Measurements from ENCODE around the gene GNA15.
A peak's percentile ranks its signal among the peaks of the same experiment; 100 is the strongest.

Gene GNA15

DNA sequence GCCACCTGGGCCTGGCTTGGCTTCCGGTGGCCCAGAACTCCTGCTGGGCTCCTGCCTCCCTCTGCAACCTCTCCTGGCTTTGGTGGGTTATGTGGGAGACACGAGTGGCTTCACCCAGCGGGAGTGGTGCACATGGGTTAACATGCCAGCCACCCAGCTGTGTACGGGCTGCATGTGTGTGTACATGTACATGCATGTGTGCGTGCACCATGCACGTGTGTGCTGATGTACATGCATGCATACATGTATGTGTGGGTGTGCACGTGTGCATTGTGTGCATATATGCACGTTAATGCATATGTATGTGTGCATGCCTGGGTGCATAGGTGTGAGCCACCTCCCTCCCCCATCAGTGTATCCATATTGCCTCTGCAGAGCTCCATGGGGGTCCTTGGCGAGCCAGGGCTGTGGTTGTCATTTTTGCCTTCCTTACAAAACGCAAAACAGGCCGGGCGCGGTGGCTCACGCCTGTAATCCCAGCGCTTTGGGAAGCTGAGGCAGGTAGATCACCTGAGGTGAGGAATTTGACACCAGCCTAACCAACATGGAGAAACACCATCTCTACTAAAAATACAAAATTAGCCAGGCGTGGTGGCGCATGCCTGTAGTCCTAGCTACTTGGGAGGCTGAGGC, 29.2 kb upstream of the GNA15 start:
- no peak for DNase-seq

- DNase-seq = no peak
Observed at GRCh38 chr19:3107658-3108057, 28.2 kb upstream of the GNA15 start.

GRCh38 chr19:3108775-3109174, 27.1 kb upstream of the GNA15 start:
- peak; percentile 36 for DNase-seq

DNA sequence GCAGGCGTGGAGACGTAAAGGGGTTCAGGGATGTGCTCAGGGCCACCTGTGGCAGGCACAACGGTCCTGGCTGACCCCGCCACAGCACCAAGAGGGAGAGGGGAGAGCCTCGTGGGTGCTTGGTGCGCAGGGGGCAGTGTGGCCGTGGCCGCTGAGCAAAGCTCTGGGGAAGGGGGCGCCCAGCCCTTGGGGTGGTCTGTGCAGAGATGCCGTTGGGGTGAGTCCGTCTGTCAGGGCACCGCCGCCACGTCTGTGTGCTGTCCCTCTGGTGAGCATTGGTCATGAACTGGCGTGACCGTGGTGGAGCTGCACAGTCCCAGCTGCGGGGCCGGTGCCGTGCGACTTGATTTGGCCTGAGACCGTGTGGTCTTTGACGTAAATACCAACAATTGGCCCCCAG, 26.3 kb upstream of the GNA15 start:
- no peak for DNase-seq

- DNase-seq = no peak
Observed at GRCh38 chr19:3110126-3110825, 25.6 kb upstream of the GNA15 start.

GRCh38 chr19:3111586-3112247, 24.1 kb upstream of the GNA15 start:
- no peak for DNase-seq

DNA sequence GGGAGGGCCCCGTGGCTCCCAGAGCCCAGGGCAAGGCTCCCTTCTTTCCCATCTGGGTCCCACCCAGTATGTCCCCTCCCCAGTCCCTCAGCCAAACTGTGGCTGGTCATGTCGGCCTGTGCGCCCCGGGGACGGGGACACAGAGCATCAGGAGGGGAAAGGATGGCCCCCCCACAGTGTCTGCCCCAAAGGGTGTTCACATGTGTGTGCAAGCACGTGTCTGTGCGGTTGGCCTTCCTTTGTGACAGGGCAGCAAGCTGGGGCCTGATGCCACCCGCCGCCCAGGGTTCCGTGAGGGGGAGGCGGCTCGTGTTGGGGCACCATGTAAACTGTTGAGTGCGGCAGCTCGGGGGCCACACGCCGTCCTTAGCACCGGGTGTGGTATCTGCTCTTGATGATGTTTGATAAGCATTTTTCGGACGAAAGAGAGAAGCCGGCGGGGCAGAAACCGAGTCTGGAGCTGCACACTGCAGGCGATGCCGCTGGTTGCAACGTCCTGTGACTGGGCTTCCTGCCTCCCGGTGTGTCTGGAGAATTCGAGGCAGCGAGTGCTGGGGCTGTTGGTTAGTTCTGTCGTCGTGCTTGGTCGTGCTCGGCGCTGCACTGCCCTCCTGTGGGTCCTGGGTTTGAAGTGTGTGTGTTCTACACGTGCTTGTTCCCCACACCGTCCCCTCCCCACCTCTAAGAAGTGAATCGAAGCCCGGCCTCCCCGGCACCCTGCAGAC, 23.3 kb upstream of the GNA15 start:
- no peak for DNase-seq

DNA sequence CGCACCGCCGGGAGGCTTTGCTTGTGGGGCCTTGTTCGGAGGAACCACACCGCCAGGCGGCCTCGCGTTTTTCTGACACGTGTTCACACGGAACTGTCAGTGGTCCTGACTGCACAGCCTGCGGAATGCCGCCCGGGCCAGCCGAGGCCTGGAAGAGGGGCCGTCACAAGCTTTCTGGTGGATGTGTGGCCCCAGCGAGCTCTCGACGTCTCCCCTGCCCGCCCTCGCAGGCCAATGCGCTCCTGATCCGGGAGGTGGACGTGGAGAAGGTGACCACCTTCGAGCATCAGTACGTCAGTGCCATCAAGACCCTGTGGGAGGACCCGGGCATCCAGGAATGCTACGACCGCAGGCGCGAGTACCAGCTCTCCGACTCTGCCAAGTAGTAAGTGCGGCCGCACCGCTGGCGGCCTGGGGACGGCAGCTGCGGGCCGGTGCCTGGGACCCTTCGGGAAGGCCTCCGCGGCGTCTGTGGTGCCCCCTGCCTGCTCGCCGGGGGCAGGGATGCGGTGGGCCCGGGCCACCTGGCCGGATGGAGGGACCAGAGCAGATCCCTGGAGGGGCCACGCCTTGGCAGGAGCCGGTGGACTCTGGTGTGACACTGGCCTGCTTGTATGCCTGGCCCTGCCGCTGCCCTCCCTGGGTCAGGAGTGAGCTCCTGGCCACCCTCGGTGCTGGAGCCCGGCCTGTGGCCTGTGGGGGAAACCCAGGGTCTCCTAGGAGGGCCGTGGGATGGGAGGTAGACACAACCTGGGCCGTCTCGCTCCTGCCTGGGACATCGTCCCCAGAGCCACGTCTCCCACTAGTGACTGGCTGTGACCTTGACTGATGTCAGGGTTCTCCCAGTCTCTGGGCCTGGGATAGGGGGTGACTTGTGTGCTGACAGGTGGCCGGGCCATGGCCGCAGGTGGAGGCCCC, 22.5 kb upstream of the GNA15 start:
- no peak for DNase-seq

GRCh38 chr19:3114018-3114726, 21.7 kb upstream of the GNA15 start:
- DNase-seq = no peak

- DNase-seq = no peak
Observed at GRCh38 chr19:3114811-3115210, 21.0 kb upstream of the GNA15 start.

DNA sequence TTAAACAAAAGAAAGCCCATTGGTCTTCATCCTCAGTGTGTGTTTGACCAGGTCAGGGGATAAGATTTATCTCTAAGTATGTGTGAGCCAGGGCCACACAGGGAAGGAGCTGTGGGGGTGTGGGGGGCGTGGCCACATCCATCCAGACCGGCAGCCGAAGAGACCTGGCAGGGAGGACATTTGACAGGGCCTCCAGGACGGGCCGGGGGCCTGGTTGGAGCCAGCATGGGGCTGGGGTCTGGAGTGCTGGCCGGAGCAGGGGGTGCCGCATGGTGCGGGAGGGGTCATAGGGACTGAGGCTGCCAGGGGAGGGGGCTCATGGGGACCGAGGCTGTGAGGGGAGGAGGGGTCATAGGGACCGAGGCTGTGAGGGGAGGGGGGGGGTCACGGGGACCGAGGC, 20.4 kb upstream of the GNA15 start:
- DNase-seq = no peak

DNA sequence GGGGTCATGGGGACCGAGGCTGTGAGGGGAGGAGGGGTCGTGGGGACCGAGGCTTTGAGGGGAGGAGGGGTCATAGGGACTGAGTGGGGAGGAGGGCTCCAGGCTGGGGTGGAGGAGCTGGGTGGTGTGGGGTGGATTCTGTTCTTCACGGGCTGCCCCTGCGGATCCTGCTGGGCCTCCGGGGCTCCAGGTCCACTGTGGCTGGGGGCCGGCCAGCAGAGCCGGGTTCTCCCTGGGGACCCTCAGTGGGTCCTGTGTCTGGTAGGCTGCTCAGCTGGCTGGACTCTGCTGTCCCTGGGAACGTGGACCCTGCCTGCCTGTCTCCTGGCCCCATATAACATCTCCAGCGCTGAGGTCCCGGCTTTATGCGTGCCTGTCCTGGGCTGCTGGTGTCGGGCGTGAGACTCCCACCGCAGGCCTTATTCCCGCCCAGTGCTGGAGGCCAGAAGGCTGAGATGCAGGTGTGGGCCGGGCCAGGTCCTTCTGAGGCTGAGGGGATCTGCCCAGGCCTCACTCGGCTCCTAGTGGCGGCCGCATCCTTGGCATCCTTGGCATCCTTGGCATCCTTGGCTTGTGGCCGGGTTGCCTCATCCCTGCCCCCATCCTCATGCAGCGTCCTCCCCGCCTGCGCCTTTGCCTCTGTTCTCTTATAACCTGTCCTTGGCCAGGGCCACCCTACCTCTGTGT, 19.8 kb upstream of the GNA15 start:
- DNase-seq = no peak

GRCh38 chr19:3116621-3117020, 19.2 kb upstream of the GNA15 start:
- no peak for DNase-seq

DNA sequence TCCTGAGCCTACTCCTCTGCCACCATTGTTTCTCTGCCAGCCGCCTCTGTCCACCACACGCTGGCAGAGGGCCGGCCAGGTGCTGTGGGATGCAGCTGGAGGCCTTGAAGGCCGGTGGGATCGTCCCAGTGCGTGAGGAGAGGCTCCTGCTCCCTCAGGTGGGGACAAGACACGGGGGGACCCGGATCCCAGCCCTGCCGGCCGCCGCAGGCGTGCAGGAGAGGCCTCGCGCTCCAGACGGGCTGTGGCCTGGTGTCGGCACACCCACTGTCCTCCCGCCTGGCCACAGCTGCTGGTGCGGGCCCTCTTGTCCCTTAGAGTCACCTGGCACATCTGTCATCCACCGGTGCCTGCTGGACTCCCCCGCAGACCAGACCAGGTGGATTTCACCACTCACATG, 18.1 kb upstream of the GNA15 start:
- DNase-seq = no peak

- DNase-seq = no peak
Observed at GRCh38 chr19:3118232-3119070, 17.4 kb upstream of the GNA15 start.

DNA sequence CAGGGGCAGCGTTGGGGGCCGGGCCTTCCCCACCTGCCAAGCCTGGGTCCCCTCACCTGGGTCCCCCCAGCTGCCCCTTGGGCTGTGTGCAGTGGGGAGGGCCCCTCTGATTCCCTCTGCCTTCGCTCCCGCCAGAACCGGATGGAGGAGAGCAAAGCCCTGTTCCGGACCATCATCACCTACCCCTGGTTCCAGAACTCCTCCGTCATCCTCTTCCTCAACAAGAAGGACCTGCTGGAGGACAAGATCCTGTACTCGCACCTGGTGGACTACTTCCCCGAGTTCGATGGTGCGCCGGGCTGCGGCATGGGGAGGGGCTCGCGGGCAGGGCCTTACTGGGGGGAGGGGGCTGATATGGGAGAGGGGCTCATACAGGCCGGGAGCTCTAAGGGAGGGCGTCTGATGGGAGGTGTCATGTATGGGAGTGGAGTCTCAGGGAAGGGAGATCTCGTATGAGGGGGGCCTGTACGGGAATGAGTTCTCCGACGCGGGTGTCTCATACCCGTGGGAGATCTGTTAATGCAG, 16.7 kb upstream of the GNA15 start:
- DNase-seq = no peak

GRCh38 chr19:3119693-3120380, 16.0 kb upstream of the GNA15 start:
- no peak for DNase-seq

DNA sequence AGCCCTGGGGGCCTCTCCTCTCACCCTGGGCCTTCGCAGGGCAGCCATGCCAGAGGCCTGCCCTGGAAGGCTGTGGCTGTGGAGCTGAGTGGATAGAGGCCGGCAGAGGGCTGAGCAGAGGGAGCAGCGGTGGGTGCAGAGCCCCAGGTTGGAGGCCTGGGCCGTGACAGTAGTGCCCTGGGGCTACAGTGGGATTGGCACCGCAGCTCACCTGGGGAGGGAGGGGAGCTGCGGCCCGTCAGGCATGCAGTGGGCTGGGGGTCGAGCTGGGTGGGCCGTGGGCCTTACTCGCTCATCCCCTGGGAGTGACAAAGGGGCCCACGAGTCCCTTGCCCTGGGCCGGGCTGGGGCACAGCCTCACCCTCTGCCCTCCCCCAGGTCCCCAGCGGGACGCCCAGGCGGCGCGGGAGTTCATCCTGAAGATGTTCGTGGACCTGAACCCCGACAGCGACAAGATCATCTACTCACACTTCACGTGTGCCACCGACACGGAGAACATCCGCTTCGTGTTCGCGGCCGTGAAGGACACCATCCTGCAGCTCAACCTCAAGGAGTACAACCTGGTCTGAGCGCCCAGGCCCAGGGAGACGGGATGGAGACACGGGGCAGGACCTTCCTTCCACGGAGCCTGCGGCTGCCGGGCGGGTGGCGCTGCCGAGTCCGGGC, 15.1 kb upstream of the GNA15 start:
- no peak for DNase-seq

DNA sequence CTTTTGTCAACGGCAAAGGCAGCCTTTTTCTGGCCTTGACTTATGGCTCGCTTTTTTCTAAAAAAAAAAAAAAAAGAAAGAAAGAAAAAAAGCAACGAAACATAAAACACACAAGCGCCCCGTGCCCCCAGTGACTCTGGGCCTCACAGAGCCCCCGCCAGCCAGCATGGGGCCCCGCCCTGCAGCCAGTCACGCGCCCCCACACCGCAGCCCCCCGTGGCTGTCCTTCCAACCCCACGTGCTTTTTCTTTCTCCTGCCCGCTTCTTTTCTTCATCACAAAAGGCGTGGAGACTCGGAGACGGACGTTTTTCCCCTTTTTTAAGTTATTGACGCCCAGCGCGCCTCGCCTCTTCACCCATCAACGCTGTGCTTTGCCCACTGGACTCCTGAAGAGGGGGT, 14.4 kb upstream of the GNA15 start:
- DNase-seq = no peak
